ENCODE results near the gene OR2A1.
"Not testable (repeated sequence)": the region's sequence is repeated elsewhere in the genome, so short reads cannot be mapped to it uniquely, and the experiment has no call there.

OR2A1 gene, protein sequence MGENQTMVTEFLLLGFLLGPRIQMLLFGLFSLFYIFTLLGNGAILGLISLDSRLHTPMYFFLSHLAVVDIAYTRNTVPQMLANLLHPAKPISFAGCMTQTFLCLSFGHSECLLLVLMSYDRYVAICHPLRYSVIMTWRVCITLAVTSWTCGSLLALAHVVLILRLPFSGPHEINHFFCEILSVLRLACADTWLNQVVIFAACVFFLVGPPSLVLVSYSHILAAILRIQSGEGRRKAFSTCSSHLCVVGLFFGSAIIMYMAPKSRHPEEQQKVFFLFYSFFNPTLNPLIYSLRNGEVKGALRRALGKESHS

DNA sequence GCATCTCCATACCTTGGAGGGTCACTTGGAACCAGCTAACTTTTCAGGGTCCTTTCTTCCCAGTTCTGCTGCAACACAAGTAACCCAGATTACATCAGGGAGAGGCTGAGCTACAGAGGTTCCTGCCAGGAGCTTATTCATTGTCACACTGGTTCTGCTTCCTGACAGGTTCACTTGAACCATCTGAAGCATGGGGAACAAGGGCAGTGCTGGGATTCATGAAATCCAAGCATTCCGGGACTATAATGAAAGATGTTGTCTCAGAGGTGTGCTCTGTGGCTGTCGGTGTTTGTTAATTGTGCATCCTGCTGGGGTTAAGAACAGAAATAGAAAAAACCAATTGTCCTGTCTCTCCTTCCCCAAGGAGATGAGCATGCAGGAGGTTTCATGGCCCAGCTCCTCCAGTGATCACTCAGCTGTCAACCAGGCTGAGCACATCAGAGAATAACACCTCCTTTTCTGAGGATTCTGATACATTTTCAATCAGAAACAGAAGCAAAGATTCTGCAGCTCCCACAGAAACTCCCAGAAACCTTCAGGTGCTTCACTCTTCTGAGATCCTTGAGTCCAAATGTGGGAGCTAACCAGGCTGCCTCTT, at the start of gene OR2A1:
OR2A1 (plus strand) TSS at position 548 of the 598 bp plus-strand sequence. CDS start 5,706 bp downstream, outside the sequence.
- not testable (repeated sequence) for DNase-seq (ENCODE audit: low spot score)

DNA sequence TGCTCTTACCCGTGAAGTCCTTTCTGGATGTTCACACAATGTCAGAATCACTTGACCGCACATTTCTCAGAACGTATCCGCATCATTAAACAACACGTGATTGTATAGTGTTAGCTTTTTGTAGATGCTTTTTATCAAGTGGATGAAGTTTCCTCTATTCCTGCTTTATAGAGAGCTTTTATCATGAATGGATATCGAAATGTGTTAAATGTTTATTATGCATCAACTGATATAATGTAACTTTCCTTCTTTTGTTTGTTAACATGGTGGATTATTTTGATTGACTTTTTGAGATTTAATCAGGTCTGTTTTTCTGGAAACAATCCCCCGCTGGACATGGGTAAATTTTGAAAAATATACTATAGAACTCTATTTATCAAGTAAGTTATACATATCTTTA, 47.5 kb upstream of the OR2A1 start, which contains the start of gene OR2A7:
OR2A7 (minus strand) TSS at position 101 of the 400 bp plus-strand sequence. CDS start 5,164 bp downstream, outside the sequence.
- not testable (repeated sequence) for DNase-seq (ENCODE audit: low spot score)

DNA sequence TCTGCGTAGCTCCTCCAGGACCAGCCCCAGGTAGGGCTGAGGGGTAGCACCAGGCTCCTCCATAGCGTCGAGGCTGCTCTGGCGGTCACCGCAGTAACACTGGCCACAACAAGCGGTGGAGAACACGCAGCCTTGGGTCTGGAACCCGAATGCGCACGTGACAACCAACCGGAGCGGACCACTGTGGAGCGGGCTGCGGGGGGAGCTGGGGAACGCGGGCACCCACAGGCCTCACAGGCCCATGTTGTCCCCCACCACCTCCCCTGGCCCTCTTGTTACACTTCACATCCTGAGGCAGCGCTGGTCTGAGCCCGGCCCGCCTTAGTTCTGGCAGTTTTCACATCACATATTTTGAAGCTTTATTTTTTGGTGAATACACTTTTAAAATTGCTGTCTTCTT, 43.0 kb upstream of the OR2A1 start, which contains the start of gene CTAGE8:
CTAGE8 (minus strand) TSS at position 101 of the 400 bp plus-strand sequence; CDS start at position 63, 38 bp downstream.
- DNase-seq (ENCODE audit: low spot score), result not testable (repeated sequence)

DNA sequence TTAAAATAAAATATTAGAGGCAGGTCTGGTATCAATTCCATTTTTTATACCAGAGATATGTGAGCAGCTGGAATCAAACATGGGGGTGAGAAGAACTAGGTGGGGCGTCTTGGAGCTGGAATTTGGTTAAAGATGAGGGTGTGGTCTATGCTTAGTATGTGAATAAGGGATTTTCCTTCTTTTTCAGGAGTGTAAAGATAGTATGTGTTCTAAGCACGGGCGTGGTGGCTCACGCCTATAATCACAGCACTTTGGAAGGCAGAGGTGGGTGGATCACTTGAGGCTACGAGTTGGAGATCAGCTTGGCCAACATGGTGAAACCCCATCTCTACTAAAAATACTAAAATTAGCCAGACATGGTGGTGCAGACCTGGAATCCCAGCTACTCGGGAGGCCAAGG, 36.9 kb upstream of the OR2A1 start:
- not testable (repeated sequence) for DNase-seq (ENCODE audit: low spot score)

DNA sequence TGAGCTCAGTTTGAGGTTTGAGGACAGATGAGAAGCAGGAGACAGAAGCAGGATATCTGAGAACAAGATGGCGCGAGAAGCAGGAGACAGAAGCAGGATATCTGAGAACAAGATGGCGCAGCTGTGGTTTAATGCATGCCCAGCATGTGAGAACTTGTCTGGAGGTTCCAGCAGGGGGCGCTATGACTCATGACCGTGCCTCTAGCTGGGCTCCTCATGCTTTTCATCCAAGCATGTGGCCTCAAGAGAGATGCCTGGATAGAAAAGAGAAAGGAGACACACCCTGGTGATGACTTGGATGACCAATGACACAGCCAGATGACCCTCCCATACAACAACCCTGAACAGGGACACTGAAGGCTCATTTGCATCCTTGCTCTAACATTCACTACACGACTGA, 32.2 kb upstream of the OR2A1 start:
- DNase-seq (ENCODE audit: low spot score), result not testable (repeated sequence)

DNA sequence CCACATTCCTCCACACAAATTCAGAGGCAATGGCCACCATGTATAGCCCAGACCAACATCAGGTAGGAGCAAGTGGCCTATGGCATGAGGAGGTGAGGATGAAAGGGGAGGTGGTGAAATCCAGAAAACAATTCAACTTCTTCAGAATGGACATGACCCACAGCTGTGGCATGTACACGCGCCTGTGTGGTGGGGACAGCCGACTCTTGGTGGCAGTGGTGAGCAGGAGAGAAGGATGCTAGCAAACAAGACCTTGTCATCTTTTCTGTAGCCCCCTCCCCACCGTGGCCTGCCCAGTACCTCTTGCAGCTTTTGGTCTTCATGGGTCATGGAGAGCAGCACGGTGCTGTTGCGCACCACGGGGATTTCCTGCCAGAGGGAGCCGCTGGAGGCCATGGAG, 30.2 kb upstream of the OR2A1 start:
- DNase-seq (ENCODE audit: low spot score), result not testable (repeated sequence)

DNA sequence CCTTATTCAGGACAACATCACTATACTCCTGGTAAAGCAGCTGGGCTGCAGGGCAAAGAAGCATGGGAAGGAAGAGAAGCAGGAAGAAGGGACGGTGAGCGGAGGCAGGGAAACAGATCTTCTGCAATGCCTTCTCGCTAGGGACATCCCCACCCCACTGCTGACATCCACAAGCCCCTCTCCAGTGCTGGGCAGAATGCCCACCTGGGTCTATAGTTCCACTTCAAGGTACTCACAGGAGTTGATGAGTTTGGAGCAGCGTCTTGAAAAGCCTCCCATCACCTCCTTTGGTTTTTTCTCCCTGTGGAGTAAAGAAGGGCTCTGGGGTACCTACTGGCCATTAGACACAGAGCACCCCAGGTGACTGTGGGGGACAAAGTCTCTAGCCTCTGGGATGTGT, 29.7 kb upstream of the OR2A1 start:
- not testable (repeated sequence) for DNase-seq (ENCODE audit: low spot score)

DNA sequence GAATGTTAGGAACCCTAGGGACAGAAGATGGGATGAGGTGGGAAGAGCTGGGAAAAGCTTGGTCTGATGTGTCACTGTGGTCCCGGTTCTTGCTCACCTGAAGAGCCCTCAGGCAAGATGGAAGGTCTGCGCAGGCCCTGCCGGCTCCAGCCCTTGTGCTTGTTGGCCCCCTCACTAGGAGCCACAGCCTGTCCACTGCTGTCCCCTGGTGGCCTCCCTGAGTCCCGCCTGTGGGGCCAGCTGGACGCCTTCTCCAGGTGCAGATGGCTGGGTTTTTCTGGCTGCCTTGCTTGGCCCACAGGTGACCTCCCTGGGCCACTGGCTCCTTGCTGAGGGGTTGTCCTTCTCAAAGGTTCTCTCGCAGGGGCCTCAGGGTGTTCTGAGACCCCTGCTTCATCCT, 28.5 kb upstream of the OR2A1 start:
- DNase-seq (ENCODE audit: low spot score), result not testable (repeated sequence)

DNA sequence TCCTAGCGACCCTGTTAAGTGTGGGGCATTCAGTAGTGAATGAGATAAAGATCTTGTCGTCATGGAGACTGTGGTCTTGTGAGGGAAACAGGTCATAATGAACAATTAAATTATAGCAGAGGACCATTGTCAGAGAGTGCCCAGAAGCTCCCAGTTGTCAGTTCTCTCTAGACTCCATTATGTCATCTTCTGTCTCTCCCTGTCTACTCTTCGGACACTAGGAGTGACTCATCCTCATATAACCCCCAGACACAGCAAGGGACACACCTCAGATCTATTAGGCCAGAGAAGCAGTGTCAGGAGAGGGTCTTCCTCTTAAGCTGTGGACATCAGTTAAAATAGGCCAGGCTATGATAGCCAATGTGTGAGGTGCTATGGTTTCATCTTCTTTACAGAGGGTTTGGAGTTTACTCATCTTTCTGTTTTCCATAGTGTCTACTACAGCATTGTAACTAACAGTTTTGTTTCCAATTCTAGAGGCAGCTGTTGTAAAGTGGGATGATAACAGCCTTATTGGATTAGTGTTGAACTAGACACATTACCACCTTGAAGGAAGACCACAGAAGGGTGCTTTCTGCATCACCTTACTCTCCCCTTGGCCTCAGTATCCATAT, 24.9 kb upstream of the OR2A1 start:
- DNase-seq (ENCODE audit: low spot score), result not testable (repeated sequence)

DNA sequence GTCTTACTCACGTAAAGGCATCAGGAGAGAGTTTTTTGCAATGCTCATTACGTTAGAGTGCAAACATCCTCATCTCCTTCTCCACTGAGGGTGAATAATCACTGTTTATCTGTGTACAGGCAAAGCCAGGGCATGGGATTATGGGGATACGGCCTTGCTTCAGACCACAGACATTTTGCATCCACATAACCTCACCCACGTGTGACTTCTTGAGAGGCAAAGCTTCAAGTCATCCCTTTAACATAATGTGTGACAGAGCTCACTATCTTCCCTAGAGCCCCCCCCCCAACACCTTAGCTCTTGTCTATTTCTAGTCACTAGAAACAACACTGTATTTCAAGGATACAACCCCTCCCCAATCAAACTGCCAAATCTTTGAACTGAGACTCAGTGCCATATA, 20.6 kb upstream of the OR2A1 start:
- not testable (repeated sequence) for DNase-seq (ENCODE audit: low spot score)

DNA sequence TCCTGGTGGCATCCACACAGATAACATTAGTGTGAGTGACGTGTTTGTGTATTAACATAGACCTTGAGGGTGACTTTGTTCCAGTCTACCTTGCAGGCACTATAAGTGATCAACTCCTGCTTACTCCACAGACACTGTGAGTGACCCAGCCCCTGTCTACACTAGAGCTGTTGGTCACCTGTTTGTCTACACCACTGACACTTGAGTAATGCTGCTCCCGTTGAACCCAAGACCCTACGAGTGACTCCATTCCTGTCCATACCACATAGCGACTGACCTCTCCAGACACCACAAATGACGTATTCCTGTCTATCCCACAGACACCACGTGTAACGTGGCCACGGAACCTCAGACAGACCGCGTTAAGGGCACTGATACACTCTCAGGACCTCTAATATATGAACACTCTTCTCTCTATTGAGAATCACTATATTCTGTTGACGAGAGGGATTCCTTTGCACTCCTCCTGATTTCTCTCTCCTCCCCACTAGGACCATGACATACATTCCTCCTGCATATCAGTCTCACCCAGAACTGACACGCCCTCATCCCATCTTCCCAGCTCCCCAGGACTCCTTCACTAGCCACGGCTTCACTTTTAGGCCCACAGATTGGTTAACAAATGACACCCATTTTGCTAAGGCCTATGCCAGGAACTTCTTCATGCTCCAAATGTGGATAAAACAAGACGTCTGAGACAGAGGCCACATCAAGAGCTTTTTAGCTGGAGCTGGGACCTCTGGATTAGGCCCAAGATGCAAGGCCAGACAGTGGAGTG, 19.6 kb upstream of the OR2A1 start:
- DNase-seq (ENCODE audit: low spot score), result not testable (repeated sequence)

DNA sequence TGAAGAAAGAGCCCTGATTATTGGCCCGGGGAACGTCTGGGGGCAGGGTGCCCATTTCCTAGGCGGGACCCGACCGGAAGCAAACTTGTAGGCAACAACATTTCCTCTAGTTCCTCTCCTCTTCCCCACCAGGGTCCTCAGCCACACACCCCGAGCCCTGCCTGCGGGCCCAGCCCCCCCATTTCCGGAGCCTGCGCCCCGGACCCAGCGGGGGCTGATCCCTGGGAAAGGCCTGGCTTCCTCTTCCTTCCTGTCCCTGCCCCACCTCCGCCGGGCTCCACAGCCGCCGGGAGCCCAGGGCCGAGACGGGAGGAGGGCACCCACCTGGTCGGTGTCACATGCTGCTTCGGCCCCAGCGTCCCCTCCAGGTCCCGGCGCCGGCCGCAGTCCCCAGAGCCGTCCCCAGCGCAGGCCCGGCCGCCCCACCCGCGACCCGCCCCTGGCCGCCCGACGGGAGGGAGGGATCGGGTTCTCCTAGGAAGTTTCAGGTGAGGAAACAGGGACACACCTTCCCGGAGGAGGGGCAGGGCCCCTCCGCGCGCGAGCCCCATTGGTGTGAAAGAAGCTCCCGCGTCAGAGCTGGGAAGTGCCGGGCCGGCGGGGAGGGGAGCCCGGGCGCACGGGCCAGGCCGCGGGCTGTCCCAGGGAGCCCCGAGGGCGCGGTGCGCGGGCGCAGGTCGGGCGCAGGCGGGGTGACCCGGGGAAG, 18.3 kb upstream of the OR2A1 start:
- not testable (repeated sequence) for DNase-seq (ENCODE audit: low spot score)

DNA sequence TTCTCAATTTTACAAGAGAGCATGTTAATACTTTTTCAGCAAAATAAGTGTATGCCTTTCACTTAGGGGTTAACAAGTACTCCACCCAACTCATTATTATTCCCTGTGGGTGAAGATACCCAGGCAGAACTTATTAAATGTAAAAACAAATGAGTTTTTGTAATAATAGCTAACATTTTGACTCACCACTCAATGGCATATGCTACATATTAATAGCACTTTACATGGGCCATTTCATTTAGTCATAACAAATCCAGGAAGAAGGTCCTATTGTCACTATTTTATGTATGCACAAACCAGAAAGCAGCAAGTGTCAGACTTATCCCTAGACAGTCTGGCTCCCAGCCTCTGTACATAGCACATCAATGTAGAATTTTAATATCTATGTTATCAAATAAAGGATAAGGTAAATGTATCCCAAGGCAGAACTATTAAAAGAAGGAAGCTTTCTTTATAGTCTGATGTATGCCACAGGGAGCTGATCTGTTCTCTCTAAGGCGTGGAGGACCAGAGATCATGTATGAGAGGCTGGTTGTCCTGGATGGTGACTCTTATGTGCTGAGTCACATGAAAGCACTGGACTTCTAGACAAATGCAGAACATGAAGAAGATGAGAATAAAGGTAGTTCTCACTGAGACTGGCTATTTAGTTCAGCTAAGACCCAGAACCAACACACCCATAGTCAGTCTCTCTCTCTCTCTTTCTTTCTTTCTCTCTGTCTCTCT, 9.5 kb upstream of the OR2A1 start:
- DNase-seq (ENCODE audit: low spot score), result not testable (repeated sequence)

DNA sequence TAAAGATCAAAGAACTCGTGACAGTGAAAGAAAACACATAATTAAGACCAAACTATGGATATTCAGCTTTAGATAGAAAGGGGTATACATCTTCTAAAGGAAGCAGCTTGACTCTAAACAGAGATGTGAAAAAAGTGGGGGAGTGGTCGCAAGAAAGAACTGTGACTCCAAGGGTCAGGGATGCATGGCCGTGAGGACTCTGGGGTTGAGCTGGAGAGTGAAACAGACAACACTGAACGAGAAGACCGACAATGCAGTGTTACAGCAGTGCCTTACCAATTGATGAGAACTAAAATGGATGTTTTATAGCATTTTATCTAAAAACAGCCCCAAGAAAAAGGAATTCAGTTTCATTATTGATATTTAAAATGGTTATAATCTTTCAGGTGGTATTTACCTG, 8.6 kb upstream of the OR2A1 start:
- DNase-seq (ENCODE audit: low spot score), result not testable (repeated sequence)

DNA sequence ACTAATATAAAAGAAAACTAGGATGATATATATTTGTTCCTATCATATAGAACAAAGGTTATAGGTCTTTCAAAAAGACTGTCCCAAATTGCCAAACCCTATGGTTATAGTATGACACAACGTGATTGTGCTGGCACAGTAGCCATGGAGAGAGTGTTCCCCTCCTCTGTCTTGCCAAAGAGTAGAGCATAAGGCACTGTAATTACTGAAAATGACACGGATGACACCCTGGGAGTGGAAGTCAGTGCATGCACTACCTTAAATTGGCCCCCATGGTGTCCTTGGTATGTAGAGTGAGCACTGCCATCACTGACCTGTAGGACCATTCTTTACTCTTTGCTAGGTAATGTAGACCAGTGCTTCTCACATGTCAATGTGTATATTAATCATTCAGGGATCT, 7.1 kb upstream of the OR2A1 start:
- not testable (repeated sequence) for DNase-seq (ENCODE audit: low spot score)

DNA sequence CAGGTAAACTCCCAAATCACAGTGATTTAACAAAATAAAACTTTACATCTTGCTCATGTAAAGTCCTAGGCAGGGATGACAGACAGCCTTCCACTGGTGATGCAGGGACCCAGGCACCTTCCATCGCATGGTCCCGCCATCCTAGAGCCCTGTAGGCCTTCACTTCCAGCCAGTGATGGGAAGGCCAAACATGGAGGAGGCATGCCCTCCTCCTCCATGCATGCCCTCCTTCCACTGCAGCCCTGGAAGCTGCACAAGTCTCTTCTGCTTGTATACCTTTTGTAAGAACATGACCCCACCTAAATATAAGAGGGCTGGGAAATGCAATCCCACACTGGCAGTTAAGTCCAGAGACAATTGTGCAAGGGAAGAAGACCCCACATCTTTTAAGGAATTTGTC, 2.5 kb upstream of the OR2A1 start:
- DNase-seq (ENCODE audit: low spot score), result not testable (repeated sequence)

DNA sequence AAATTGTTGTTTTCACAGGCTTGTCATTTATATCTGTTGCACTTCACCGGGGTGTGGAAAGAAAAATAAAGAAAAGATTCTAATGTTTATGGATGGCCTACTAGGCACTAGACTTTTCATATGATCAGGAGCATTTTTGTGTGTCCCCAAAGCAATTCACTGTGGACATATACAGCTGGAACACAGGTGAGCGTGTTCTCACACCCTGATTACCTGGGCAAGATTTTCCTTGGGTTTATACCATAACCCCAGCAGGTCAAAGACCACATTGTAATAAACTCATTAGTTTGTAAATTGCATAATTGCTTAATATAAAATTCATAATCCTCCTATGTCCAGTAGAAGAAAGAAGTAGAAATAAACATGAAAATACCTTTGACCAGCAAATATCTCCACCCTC, 1.0 kb upstream of the OR2A1 start:
- not testable (repeated sequence) for DNase-seq (ENCODE audit: low spot score)

DNA sequence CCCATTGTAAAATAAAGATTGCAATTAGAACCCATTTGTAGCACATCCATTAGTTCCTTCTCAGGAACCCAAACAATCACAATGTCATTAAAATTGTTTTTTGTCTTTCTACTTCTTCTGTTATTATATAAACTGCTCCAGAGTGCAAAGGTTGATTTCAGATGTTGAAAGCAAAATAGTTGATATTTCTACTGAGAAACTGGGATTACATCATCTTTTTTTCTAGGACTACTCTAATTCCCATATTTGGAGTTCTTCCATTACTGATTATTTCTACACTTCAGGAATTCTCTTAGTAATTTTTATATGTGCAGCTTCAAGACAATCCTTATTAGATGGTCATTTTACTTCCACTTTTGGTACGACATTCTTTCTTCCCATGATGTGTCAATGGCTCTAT, 5.3 kb downstream of the OR2A1 start:
- DNase-seq (ENCODE audit: low spot score), result not testable (repeated sequence)

DNA sequence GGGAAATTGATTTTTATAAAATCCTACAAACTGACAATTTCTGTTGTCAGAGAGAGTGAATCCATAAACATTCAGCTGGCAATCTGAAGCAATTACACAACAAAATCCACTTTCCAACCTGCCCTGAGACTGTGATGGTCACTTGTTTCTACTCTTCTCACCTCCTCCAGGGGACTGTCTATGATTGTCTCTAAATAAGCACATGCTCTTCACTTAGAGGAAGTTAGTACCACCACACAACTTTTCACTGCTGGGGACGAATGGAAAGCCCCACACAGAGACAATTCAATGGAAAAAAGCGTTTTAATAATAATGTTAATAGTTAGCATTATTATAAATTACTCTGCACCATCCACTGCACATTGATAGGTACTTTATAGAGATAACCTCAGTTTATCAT, 7.3 kb downstream of the OR2A1 start:
- DNase-seq (ENCODE audit: low spot score), result not testable (repeated sequence)

DNA sequence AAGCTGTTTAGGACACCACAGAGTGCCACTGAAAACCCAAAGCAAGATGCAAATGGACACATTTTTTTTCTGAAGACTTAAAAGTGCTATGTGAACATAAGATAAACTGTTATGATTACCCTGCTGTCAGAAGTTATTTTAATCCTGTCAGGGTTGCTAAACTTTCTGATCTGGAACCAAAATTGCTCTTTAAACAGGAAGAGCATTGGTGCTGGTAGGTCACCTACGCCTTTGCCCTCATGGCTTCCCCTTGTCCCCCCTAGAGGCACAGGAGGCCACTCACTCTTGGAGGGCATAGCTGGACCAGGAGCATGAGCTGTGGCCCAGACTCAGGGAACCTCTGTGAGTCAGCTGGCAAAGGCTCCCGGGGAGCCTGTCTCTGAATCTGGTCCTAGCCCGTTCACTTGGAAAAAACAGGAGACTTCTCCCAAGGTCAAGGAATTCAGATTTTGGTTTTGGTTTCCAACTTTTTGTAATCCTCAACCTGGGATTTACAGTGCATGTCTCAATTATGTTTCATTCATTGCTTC, 9.5 kb downstream of the OR2A1 start:
- not testable (repeated sequence) for DNase-seq (ENCODE audit: low spot score)

Data from pons (tissue), 1 donor.